Measurements from ENCODE around the gene CCL5.

- TF ChIP-seq CTCF (IDR thresholded peaks at IDR 0.05; ENCODE audit: poor library complexity, severe bottlenecking) (no peak), EP300 (conservative IDR thresholded peaks at IDR 0.05; ENCODE audit: poor library complexity, severe bottlenecking) (no peak), POLR2AphosphoS5 (IDR thresholded peaks at IDR 0.05) (no peak), RAD21 (conservative IDR thresholded peaks at IDR 0.05) (no peak), EZH2 (IDR thresholded peaks at IDR 0.05; ENCODE audit: borderline replicate concordance, insufficient read depth, low read length, poor library complexity, severe bottlenecking) (no peak), MXI1 (conservative IDR thresholded peaks at IDR 0.05; ENCODE audit: poor library complexity, severe bottlenecking) (no peak), TAF1 (IDR thresholded peaks at IDR 0.05; ENCODE audit: low read depth) (no peak), SMC3 (conservative IDR thresholded peaks at IDR 0.05; ENCODE audit: poor library complexity) (no peak)
- TF ChIP-seq, protein P1, sequence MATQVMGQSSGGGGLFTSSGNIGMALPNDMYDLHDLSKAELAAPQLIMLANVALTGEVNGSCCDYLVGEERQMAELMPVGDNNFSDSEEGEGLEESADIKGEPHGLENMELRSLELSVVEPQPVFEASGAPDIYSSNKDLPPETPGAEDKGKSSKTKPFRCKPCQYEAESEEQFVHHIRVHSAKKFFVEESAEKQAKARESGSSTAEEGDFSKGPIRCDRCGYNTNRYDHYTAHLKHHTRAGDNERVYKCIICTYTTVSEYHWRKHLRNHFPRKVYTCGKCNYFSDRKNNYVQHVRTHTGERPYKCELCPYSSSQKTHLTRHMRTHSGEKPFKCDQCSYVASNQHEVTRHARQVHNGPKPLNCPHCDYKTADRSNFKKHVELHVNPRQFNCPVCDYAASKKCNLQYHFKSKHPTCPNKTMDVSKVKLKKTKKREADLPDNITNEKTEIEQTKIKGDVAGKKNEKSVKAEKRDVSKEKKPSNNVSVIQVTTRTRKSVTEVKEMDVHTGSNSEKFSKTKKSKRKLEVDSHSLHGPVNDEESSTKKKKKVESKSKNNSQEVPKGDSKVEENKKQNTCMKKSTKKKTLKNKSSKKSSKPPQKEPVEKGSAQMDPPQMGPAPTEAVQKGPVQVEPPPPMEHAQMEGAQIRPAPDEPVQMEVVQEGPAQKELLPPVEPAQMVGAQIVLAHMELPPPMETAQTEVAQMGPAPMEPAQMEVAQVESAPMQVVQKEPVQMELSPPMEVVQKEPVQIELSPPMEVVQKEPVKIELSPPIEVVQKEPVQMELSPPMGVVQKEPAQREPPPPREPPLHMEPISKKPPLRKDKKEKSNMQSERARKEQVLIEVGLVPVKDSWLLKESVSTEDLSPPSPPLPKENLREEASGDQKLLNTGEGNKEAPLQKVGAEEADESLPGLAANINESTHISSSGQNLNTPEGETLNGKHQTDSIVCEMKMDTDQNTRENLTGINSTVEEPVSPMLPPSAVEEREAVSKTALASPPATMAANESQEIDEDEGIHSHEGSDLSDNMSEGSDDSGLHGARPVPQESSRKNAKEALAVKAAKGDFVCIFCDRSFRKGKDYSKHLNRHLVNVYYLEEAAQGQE (IDR thresholded peaks at IDR 0.05; ENCODE audit: borderline replicate concordance) = no peak
These were observed 3.6 kb downstream of the CCL5 start for GRCh38 chr17:35876534-35876933.
